ENCODE measurements around the gene MTRFR. TPM values are rescaled to one million over a fixed set of nuclear protein-coding genes. Genes with fewer than 3 reads are reported as not detected.
A peak's percentile ranks its signal among the peaks of the same experiment; 100 is the strongest.

The MTRFR gene
- polyA plus RNA-seq, 1 donor (not counting 4 experiments of a cell fraction or from before 2014, with no cell fraction given), result 8.5 TPM

DNA sequence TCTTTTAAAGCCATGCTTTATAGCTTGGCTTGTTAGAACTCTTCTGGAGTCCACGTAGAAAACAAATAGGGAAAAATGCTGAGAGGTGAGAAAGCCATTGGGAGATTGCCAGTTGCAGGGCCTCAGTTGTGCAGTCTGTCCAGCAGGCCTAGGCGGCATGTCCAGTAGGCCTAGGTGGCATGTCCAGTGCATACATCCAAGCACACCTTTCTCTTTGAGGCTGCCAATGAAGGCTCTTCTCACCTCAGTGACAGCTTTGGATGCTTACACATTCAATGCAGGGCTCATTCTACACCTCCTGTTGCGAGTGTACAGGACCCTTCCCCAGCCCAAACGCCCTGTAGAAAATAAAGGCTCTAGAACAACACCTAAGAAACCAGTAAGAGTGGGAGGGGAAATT is 25.4 kb downstream of the MTRFR start:
- no peak overlapping the region for H3K4me3 ChIP-seq (ENCODE audit: control insufficient read depth in 2 of 3, extremely low read depth in 1 of 3, insufficient read depth in 2 of 3, low read depth in 1 of 3, low read length in 3 of 3)
- H3K9me3 ChIP-seq (ENCODE audit: control insufficient read depth, low read depth, low read length), result no peaks in the 10 kb centered on the region
- H3K27me3 ChIP-seq (ENCODE audit: control insufficient read depth, extremely low read depth, insufficient read depth, low read length), result no peaks in the 10 kb centered on the region
- H3K4me2 ChIP-seq (ENCODE audit: control insufficient read depth, extremely low read depth, insufficient read depth, low read depth, low read length), result no peak overlapping the region
- no peak overlapping the region for H3K27ac ChIP-seq (ENCODE audit: control insufficient read depth, insufficient read depth, low read length)
- H3K79me2 ChIP-seq (ENCODE audit: control insufficient read depth, insufficient read depth, low read length), result peaks cover 16% of the 10 kb centered on the region
- FAIRE-seq (no peak), DNase-seq (ENCODE audit: low read depth, low spot score) (no peak)
- no peaks in the 10 kb centered on the region for H3K9me1 ChIP-seq (ENCODE audit: control insufficient read depth, extremely low read depth, insufficient read depth, low read length)
- TF ChIP-seq EZH2 (IDR thresholded peaks at IDR 0.05; ENCODE audit: low read length), result no peak
- TF ChIP-seq, protein P1, sequence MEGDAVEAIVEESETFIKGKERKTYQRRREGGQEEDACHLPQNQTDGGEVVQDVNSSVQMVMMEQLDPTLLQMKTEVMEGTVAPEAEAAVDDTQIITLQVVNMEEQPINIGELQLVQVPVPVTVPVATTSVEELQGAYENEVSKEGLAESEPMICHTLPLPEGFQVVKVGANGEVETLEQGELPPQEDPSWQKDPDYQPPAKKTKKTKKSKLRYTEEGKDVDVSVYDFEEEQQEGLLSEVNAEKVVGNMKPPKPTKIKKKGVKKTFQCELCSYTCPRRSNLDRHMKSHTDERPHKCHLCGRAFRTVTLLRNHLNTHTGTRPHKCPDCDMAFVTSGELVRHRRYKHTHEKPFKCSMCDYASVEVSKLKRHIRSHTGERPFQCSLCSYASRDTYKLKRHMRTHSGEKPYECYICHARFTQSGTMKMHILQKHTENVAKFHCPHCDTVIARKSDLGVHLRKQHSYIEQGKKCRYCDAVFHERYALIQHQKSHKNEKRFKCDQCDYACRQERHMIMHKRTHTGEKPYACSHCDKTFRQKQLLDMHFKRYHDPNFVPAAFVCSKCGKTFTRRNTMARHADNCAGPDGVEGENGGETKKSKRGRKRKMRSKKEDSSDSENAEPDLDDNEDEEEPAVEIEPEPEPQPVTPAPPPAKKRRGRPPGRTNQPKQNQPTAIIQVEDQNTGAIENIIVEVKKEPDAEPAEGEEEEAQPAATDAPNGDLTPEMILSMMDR (optimal IDR thresholded peaks at IDR 0.05 in 1 of 3, IDR thresholded peaks at IDR 0.05 in 1 of 3, conservative IDR thresholded peaks at IDR 0.05 in 1 of 3; ENCODE audit: extremely low read depth in 1 of 3, insufficient read depth in 2 of 3, low read length in 3 of 3), result no peak
- no peak overlapping the region for H3K9ac ChIP-seq (ENCODE audit: control insufficient read depth, extremely low read depth, insufficient read depth, low read length)
- dilution Hi-C loops (cut with MboI; ENCODE audit: extremely low pct_ligation_motif_present, low sequenced_read_pairs), result no loop called here
- H3K36me3 ChIP-seq (ENCODE audit: control insufficient read depth in 2 of 2, extremely low read depth in 1 of 2, insufficient read depth in 2 of 2, low read length in 2 of 2), result peaks cover 32 to 40% of the 10 kb centered on the region in 2 experiments
- no peak overlapping the region for H2AFZ ChIP-seq (ENCODE audit: control insufficient read depth, low read length)
- H4K20me1 ChIP-seq (ENCODE audit: control insufficient read depth, extremely low read depth, insufficient read depth, low read length), result no peaks in the 10 kb centered on the region
- peaks cover 15% of the 10 kb centered on the region for H3K4me1 ChIP-seq (ENCODE audit: control insufficient read depth, extremely low read depth, insufficient read depth, low read length)

DNA sequence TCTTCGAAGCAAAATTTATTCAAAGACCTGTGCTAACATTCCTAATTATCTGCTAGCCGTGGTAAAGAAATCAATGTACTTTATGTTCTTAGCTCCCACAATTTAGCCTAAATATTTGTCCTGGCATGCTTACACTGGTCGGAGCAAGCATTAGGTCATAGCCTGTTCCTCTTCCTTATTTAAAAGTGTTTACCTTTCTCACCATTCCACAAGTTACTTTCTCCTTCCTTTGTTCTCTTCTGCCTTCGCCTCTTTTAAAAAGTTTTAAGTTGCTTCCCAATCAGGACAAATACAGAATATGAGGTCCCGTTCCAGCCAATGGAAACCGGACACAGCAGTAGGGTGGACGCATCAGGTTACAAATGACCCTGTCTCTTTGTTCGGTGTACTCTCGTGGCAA is 26.8 kb downstream of the MTRFR start:
- H3K9me1 ChIP-seq (ENCODE audit: control insufficient read depth, extremely low read depth, insufficient read depth, low read length), result no peaks in the 10 kb centered on the region
- dilution Hi-C loops (cut with MboI; ENCODE audit: extremely low pct_ligation_motif_present, low sequenced_read_pairs), result no loop called here
- peak overlapping the region; percentile 17 for H3K4me2 ChIP-seq (ENCODE audit: control insufficient read depth, extremely low read depth, insufficient read depth, low read depth, low read length)
- peak overlapping the region; percentile 14 for H3K27ac ChIP-seq (ENCODE audit: control insufficient read depth, insufficient read depth, low read length)
- peaks cover 7% of the 10 kb centered on the region for H3K4me1 ChIP-seq (ENCODE audit: control insufficient read depth, extremely low read depth, insufficient read depth, low read length)
- peaks cover 29 to 39% of the 10 kb centered on the region in 2 experiments for H3K36me3 ChIP-seq (ENCODE audit: control insufficient read depth in 2 of 2, extremely low read depth in 1 of 2, insufficient read depth in 2 of 2, low read length in 2 of 2)
- H2AFZ ChIP-seq (ENCODE audit: control insufficient read depth, low read length), result no peak overlapping the region
- H3K9ac ChIP-seq (ENCODE audit: control insufficient read depth, extremely low read depth, insufficient read depth, low read length), result no peak overlapping the region
- no peaks in the 10 kb centered on the region for H3K9me3 ChIP-seq (ENCODE audit: control insufficient read depth, low read depth, low read length)
- no peak for DNase-seq (ENCODE audit: low read depth, low spot score)
- H3K79me2 ChIP-seq (ENCODE audit: control insufficient read depth, insufficient read depth, low read length), result peaks cover 17% of the 10 kb centered on the region
- H3K4me3 ChIP-seq (ENCODE audit: control insufficient read depth in 2 of 3, extremely low read depth in 1 of 3, insufficient read depth in 2 of 3, low read depth in 1 of 3, low read length in 3 of 3), result no peak overlapping the region
- no peaks in the 10 kb centered on the region for H3K27me3 ChIP-seq (ENCODE audit: control insufficient read depth, extremely low read depth, insufficient read depth, low read length)
- FAIRE-seq, result no peak
- no peaks in the 10 kb centered on the region for H4K20me1 ChIP-seq (ENCODE audit: control insufficient read depth, extremely low read depth, insufficient read depth, low read length)
- TF ChIP-seq, protein P1 (optimal IDR thresholded peaks at IDR 0.05 in 1 of 3, IDR thresholded peaks at IDR 0.05 in 1 of 3, conservative IDR thresholded peaks at IDR 0.05 in 1 of 3; ENCODE audit: extremely low read depth in 1 of 3, insufficient read depth in 2 of 3, low read length in 3 of 3), result no peak
- no peak for TF ChIP-seq EZH2 (IDR thresholded peaks at IDR 0.05; ENCODE audit: low read length)

Measured in keratinocyte (primary cell).